K562 (cell line): ENCODE measurements around the gene RAPGEFL1. TPM values are rescaled to one million over a fixed set of nuclear protein-coding genes. Genes with fewer than 3 reads are reported as not detected.

Experiments used
- ARID1B ChIP-seq: fragments of 450-650 bp; IDR thresholded peaks from 2 replicates; pipeline ENCODE4 v1.6.1; 2016; ENCODE audit warnings: antibody characterized with exemption, mild to moderate bottlenecking, inconsistent platforms
- ATF1 ChIP-seq, 2 experiments: fragments of 450-650 bp in 1 of 2; IDR thresholded peaks; 2 replicates each; pipeline ENCODE4 v1.6.1; 2016; ENCODE audit warnings: missing compliant biosample characterization in 1 of 2, missing genetic modification characterization in 1 of 2
- BHLHE40 ChIP-seq: IDR thresholded peaks from 2 replicates; pipeline ENCODE4 v1.6.1; 2011; ENCODE audit warnings: low read length, improper control_type of control experiment
- CBFB ChIP-seq: sonication (generic); formaldehyde crosslinking; IDR thresholded peaks from 2 replicates; pipeline ENCODE4 v1.4.0; 2020; ENCODE audit warnings: mild to moderate bottlenecking, missing genetic modification reagents
- CBX3 ChIP-seq, 2 experiments: IDR thresholded peaks; 1 replicate in 1 of 2; 2 replicates in 1 of 2; pipeline ENCODE4 v1.6.1; 2012; ENCODE audit warnings: inconsistent platforms in 2 of 2, low read length in 2 of 2, borderline replicate concordance in 1 of 2, control low read depth in 1 of 2
- CTCF ChIP-seq, 3 experiments: IDR thresholded peaks in 2 of 3; conservative IDR thresholded peaks in 1 of 3; 2 replicates each; pipeline ENCODE4 v1.5.1; 2011 to 2012; ENCODE audit warnings: low read length in 3 of 3, mild to moderate bottlenecking in 3 of 3, control low read depth in 2 of 3, improper control_type of control experiment in 1 of 3, inconsistent platforms in 1 of 3, low read depth in 1 of 3, mixed read lengths in 1 of 3, moderate library complexity in 1 of 3; ENCODE audit not compliant: insufficient read depth in 2 of 3
- E2F6 ChIP-seq, 2 experiments: IDR thresholded peaks; 2 replicates each; pipeline ENCODE4 v1.6.1; 2011; ENCODE audit warnings: borderline replicate concordance in 1 of 2, control low read depth in 1 of 2, low read depth in 1 of 2, low read length in 1 of 2, mild to moderate bottlenecking in 1 of 2, mixed read lengths in 1 of 2, moderate library complexity in 1 of 2; ENCODE audit not compliant: insufficient read depth in 1 of 2, insufficient read length in 1 of 2, poor library complexity in 1 of 2, severe bottlenecking in 1 of 2; ENCODE audit errors: extremely low read depth in 1 of 2
- FOSL1 ChIP-seq: fragments of 200-800 bp; sonication (Bioruptor generic); conservative IDR thresholded peaks from 2 replicates; pipeline ENCODE4 v1.6.1; 2016; ENCODE audit warnings: missing genetic modification characterization, missing compliant biosample characterization
- LCOR ChIP-seq: sonication (generic); formaldehyde crosslinking; IDR thresholded peaks from 2 replicates; pipeline ENCODE4 v1.8.0; 2022; ENCODE audit warnings: mild to moderate bottlenecking, missing genetic modification reagents
- MTA2 ChIP-seq: fragments of 450-650 bp; IDR thresholded peaks from 2 replicates; pipeline ENCODE4 v1.6.1; 2016; ENCODE audit warnings: low read depth
- NFE2 ChIP-seq: IDR thresholded peaks from 2 replicates; pipeline ENCODE4 v1.6.1; 2014; ENCODE audit warnings: antibody characterized with exemption, low read depth
- RBBP5 ChIP-seq: fragments of 200-600 bp; sonication (generic); IDR thresholded peaks from 2 replicates; pipeline ENCODE4 v1.6.1; 2012; ENCODE audit warnings: borderline replicate concordance, mild to moderate bottlenecking, low read length, control low read depth, inconsistent platforms; ENCODE audit not compliant: insufficient read depth, poor library complexity, severe bottlenecking
- RBM14 ChIP-seq: fragments of 200-400 bp; formaldehyde crosslinking; IDR thresholded peaks from 2 replicates; pipeline ENCODE4 v1.6.1; 2018; ENCODE audit warnings: low read depth, mild to moderate bottlenecking, low read length, moderate library complexity, borderline replicate concordance; ENCODE audit not compliant: insufficient read depth
- SMARCA4 ChIP-seq: fragments of 450-650 bp; IDR thresholded peaks from 2 replicates; pipeline ENCODE4 v1.6.1; 2016
- SMC3 ChIP-seq: conservative IDR thresholded peaks from 2 replicates; pipeline ENCODE4 v1.6.1; 2011; ENCODE audit warnings: low read depth, low read length, improper control_type of control experiment; ENCODE audit not compliant: insufficient read depth
- SP1 ChIP-seq: sonication (generic); formaldehyde crosslinking; IDR thresholded peaks from 2 replicates; pipeline ENCODE4 v1.8.1; 2022; ENCODE audit warnings: mild to moderate bottlenecking, missing genetic modification reagents
- THAP12 ChIP-seq: fragments of 250-450 bp; sonication (Bioruptor Pico); IDR thresholded peaks from 2 replicates; pipeline ENCODE4 v1.9.0; 2021; ENCODE audit warnings: mild to moderate bottlenecking, inconsistent platforms
- ZNF263 ChIP-seq: sonication (generic); formaldehyde crosslinking; IDR thresholded peaks from 2 replicates; pipeline ENCODE4 v1.8.0; 2022; ENCODE audit warnings: mild to moderate bottlenecking, missing genetic modification reagents, borderline replicate concordance
- ZNF551 ChIP-seq: fragments of 250-450 bp; sonication (Bioruptor Pico); IDR thresholded peaks from 2 replicates; pipeline ENCODE4 v1.5.0; 2021; ENCODE audit warnings: mild to moderate bottlenecking, moderate library complexity
- polyA plus RNA-seq, 8 experiments: library from polyadenylated mRNA; depleted of rRNA in 4 of 8; stranded (reverse) in 5 of 8; unstranded in 3 of 8; fragments of >200 nt; fragmentation: Nextera tagmentation in 2 of 8; fragmentation: Illumina TruSeq in 1 of 8; extraction: Ambion mirVana in 2 of 8; extraction: Trizol in 1 of 8; gene quantifications; 2 replicates each; pipeline versions ENCODE4 v1.2.1 to v1.2.3, GENCODE V29; 2011 to 2014; ENCODE audit warnings: inconsistent platforms in 1 of 8, missing spikeins in 1 of 8
- total RNA-seq, 7 experiments: library from RNA; depleted of rRNA in 6 of 7; stranded (reverse); fragments of >200 nt in 6 of 7; fragmentation: Illumina TruSeq in 2 of 7; extraction: Trizol in 2 of 7; gene quantifications; 2 replicates each; pipeline versions ENCODE4 v1.2.1 to v1.2.3, GENCODE V29; 2011 to 2021; ENCODE audit warnings: low replicate concordance in 1 of 7

The RAPGEFL1 gene
- total and polyA plus RNA-seq, 9 of the 15 experiments (the other 6 are each of a cell fraction or from before 2014, with no cell fraction given), result 0.18 to 4.1 (median 2.1) TPM

DNA sequence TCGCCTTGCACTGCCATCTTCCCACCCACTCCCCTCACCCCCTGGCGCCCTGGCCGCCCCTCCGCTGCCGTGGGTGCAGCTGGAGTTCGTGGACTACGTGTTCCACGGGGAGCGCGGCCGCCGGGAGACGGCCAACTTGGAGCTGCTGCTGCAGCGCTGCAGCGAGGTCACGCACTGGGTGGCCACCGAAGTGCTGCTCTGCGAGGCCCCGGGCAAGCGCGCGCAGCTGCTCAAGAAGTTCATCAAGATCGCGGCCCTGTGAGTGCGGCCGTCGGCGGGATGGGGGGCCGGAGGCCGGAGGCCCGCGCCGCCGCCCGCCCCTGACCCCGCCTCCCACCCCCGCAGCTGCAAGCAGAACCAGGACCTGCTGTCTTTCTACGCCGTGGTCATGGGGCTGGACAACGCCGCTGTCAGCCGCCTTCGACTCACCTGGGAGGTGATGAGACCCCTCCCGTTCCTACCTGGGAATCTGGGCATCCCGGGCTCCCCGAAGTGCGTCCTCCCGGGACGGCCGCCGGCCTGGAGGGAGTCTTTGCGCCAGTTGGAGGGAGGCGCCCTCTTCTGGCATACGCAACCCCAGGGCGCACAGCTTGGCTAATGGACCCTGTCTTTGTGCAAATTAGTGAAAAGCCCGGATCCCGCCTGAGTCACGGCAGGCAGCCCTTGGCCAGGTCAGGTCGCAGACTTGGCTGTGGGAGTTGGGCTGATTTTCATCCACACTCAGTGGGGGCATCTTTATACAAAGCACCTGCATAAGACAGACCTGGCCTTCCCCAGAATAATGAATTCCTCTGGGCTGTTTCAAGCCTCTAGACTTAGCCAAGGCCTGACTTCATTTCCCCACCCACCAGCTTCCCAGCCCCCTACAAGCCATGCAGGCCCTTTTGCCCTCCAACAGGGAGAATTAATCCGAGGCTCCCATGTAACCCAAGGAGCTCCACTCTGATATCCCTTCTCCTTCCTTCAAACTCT lies 14.3 kb downstream of the RAPGEFL1 start (continued):
- peak; percentile 85 to 88 (median 87) for TF ChIP-seq CTCF (IDR thresholded peaks at IDR 0.05 in 2 of 3, conservative IDR thresholded peaks at IDR 0.05 in 1 of 3; ENCODE audit: insufficient read depth in 2 of 3, low read depth in 1 of 3, low read length in 3 of 3)
- TF ChIP-seq ARID1B, result peak; percentile 33
- no peak for TF ChIP-seq RBM14
- no peak for TF ChIP-seq ZNF263 (CRISPR knock-in tag)
- TF ChIP-seq FOSL1, result 0 out of 2 replicates have a peak, but pooled peaks have one; percentile 23
- peak; percentile 44 for TF ChIP-seq RBBP5
- no peak for TF ChIP-seq THAP12 (CRISPR knock-in tag)
- no peak for TF ChIP-seq CBFB (CRISPR knock-in tag)
- TF ChIP-seq MTA2, result no peak
- peak; percentile 64 for TF ChIP-seq BHLHE40
- no peak for TF ChIP-seq ATF1 (CRISPR knock-in tag; IDR thresholded peaks at IDR 0.05)
- TF ChIP-seq ATF1 (tag; IDR thresholded peaks at IDR 0.05), result no peak
- no peak for TF ChIP-seq ZNF551 (CRISPR knock-in tag)
- TF ChIP-seq E2F6 (IDR thresholded peaks at IDR 0.05; ENCODE audit: borderline replicate concordance in 1 of 2, extremely low read depth in 1 of 2, insufficient read depth in 1 of 2, insufficient read length in 1 of 2, low read depth in 1 of 2, low read length in 1 of 2, poor library complexity in 1 of 2, severe bottlenecking in 1 of 2), result peak in 1 of 2 experiments; percentile 10
- 0 out of 2 replicates have a peak, but pooled peaks have one; percentile 30 for TF ChIP-seq LCOR
- TF ChIP-seq NFE2, result peak; percentile 26; the same call in 1 of the 2 replicates
- peak; percentile 45 for TF ChIP-seq SMARCA4
- TF ChIP-seq SP1, result peak; percentile 35; the same call in 1 of the 2 replicates
- peak; percentile 79; the same call in 1 of the 2 replicates for TF ChIP-seq SMC3
- TF ChIP-seq CBX3 (IDR thresholded peaks at IDR 0.05; ENCODE audit: borderline replicate concordance in 1 of 2, low read length in 2 of 2), result 0 out of 3 replicates have a peak, but pooled peaks of 1 of the 2 experiments have one; percentile 49
